ENCODE measurements around the gene POU2F1. TPM values are rescaled to one million over a fixed set of nuclear protein-coding genes. Genes with fewer than 3 reads are reported as not detected.

Gene POU2F1
- total RNA-seq, 1 experiment from 2014 or later = 11.6 TPM

DNA sequence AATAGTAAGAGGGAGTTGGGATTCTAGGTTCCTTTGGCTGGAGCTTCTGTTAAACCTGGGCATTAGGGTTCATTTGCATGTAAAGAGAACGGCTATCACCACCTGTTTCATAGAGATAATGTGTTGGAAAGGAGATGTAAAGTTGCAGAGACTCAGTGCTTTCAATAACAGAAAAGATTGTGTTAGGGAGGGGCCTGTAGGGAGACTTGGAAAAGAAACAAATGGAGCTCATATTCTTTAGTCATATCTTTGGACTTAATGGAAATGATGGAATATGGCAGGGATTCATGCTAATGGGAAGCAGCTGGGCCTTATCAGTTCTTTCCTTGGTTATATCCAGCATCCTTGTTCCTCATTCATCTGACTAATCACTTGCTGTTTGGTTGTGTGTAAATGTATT lies 152.7 kb downstream of the POU2F1 start:
- no peak overlapping the region for H3K4me3 Mint-ChIP-seq (ENCODE audit: unreplicated experiment)
- TF ChIP-seq, protein P1, sequence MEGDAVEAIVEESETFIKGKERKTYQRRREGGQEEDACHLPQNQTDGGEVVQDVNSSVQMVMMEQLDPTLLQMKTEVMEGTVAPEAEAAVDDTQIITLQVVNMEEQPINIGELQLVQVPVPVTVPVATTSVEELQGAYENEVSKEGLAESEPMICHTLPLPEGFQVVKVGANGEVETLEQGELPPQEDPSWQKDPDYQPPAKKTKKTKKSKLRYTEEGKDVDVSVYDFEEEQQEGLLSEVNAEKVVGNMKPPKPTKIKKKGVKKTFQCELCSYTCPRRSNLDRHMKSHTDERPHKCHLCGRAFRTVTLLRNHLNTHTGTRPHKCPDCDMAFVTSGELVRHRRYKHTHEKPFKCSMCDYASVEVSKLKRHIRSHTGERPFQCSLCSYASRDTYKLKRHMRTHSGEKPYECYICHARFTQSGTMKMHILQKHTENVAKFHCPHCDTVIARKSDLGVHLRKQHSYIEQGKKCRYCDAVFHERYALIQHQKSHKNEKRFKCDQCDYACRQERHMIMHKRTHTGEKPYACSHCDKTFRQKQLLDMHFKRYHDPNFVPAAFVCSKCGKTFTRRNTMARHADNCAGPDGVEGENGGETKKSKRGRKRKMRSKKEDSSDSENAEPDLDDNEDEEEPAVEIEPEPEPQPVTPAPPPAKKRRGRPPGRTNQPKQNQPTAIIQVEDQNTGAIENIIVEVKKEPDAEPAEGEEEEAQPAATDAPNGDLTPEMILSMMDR (IDR thresholded peaks at IDR 0.05; ENCODE audit: unreplicated experiment) = no peak
- intact Hi-C loops (cut with micrococcal nuclease) = no loop called here
- no peaks in the 10 kb centered on the region for H3K4me1 Mint-ChIP-seq (ENCODE audit: insufficient read depth, unreplicated experiment)
- BruUV-seq (replicated peaks) = no TSS peak
- CTCF ChIA-PET = interaction anchor here (0.6 to 2.3 kb wide), 7 partner anchors 21 to 860 kb away, joined by 3 to 9 read pairs (median 5); partner anchors contain the start of gene POU2F1
- no peak overlapping the region for H3K27ac Mint-ChIP-seq (ENCODE audit: low read depth, unreplicated experiment)
- POLR2A ChIA-PET = interaction anchor here (0.5 to 0.6 kb wide), 2 partner anchors 151 to 174 kb away, joined by 3 to 4 read pairs; no protein-coding TSS in a partner anchor
- no peak for DNase-seq (ENCODE audit: unreplicated experiment)
- H3K27me3 Mint-ChIP-seq (ENCODE audit: insufficient read depth, unreplicated experiment) = no peaks in the 10 kb centered on the region
- H3K36me3 Mint-ChIP-seq (ENCODE audit: insufficient read depth, unreplicated experiment) = peaks cover 16% of the 10 kb centered on the region
- H3K9me3 Mint-ChIP-seq (ENCODE audit: unreplicated experiment) = no peaks in the 10 kb centered on the region

- DNase-seq (ENCODE audit: unreplicated experiment) = no peak
- Mint-ChIP-seq H3K27me3 (ENCODE audit: insufficient read depth, unreplicated experiment) (no peaks in the 10 kb centered on the region), H3K27ac (ENCODE audit: low read depth, unreplicated experiment) (no peak overlapping the region)
Measured at GRCh38 chr1:167373986-167374385, 153.3 kb downstream of the POU2F1 start.

DNA sequence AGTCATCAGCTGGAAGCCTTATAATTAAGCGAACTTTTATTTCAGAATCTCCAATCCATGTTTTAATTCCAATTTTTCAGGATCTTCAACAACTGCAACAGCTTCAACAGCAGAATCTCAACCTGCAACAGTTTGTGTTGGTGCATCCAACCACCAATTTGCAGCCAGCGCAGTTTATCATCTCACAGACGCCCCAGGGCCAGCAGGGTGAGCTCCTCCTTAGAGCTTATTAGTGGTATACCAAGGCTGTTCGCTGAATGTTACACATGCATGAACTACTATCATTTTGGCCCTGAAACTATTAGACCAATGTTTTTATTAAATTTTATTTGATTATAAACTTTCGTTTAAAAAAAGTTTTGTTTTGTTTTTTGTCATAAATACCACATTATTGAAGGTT lies 155.3 kb downstream of the POU2F1 start:
- no TSS peak for BruUV-seq (replicated peaks)
- Mint-ChIP-seq H3K9me3 (ENCODE audit: unreplicated experiment) (no peaks in the 10 kb centered on the region), H3K27ac (ENCODE audit: low read depth, unreplicated experiment) (no peak overlapping the region), H3K4me3 (ENCODE audit: unreplicated experiment) (no peak overlapping the region), H3K4me1 (ENCODE audit: insufficient read depth, unreplicated experiment) (no peaks in the 10 kb centered on the region), H3K27me3 (ENCODE audit: insufficient read depth, unreplicated experiment) (no peaks in the 10 kb centered on the region), H3K36me3 (ENCODE audit: insufficient read depth, unreplicated experiment) (peaks cover 10% of the 10 kb centered on the region)
- DNase-seq (ENCODE audit: unreplicated experiment) = no peak
- intact Hi-C loops (cut with micrococcal nuclease) = no loop called here
- ChIA-PET POLR2A (interaction anchor here (0.6 to 1.1 kb wide), 3 partner anchors 46 to 129 kb away, joined by 3 to 4 read pairs (median 3); no protein-coding TSS in a partner anchor), CTCF (interaction anchor here (0.6 to 1.3 kb wide), 3 partner anchors 13 to 151 kb away, joined by 3 read pairs; no protein-coding TSS in a partner anchor)
- TF ChIP-seq, protein P1 (IDR thresholded peaks at IDR 0.05; ENCODE audit: unreplicated experiment) = no peak

More at GRCh38 chr1:167373986-167374385, 153.3 kb downstream of the POU2F1 start:
- BruUV-seq (replicated peaks) = no TSS peak
- Mint-ChIP-seq H3K9me3 (ENCODE audit: unreplicated experiment) (no peaks in the 10 kb centered on the region), H3K4me3 (ENCODE audit: unreplicated experiment) (no peak overlapping the region), H3K4me1 (ENCODE audit: insufficient read depth, unreplicated experiment) (no peaks in the 10 kb centered on the region), H3K36me3 (ENCODE audit: insufficient read depth, unreplicated experiment) (peaks cover 13% of the 10 kb centered on the region)
- ChIA-PET CTCF (interaction anchor here (0.6 to 2.3 kb wide), 7 partner anchors 22 to 464 kb away, joined by 3 to 9 read pairs (median 4); partner anchors contain the start of gene POU2F1), POLR2A (interaction anchor here (0.8 to 1.4 kb wide), 3 partner anchors 12 to 77 kb away, joined by 3 read pairs; no protein-coding TSS in a partner anchor)
- TF ChIP-seq, protein P1 (IDR thresholded peaks at IDR 0.05; ENCODE audit: unreplicated experiment) = no peak
- intact Hi-C loops (cut with micrococcal nuclease) = no loop called here

- DNase-seq (ENCODE audit: unreplicated experiment) = no peak
- POLR2A ChIA-PET = no interaction called here
- CTCF ChIA-PET = interaction anchor here (0.5 to 3.0 kb wide), 5 partner anchors 15 to 476 kb away, joined by 3 to 16 read pairs (median 4); no protein-coding TSS in a partner anchor
- no peaks in the 10 kb centered on the region for H3K27me3 Mint-ChIP-seq (ENCODE audit: insufficient read depth, unreplicated experiment)
- intact Hi-C loops (cut with micrococcal nuclease) = no loop called here
- H3K9me3 Mint-ChIP-seq (ENCODE audit: unreplicated experiment) = no peaks in the 10 kb centered on the region
- H3K4me3 Mint-ChIP-seq (ENCODE audit: unreplicated experiment) = no peak overlapping the region
- H3K27ac Mint-ChIP-seq (ENCODE audit: low read depth, unreplicated experiment) = no peak overlapping the region
- H3K4me1 Mint-ChIP-seq (ENCODE audit: insufficient read depth, unreplicated experiment) = no peaks in the 10 kb centered on the region
- TF ChIP-seq, protein P1 (IDR thresholded peaks at IDR 0.05; ENCODE audit: unreplicated experiment) = no peak
- peaks cover 17% of the 10 kb centered on the region for H3K36me3 Mint-ChIP-seq (ENCODE audit: insufficient read depth, unreplicated experiment)
- no TSS peak for BruUV-seq (replicated peaks)
Measured at GRCh38 chr1:167387251-167387910, 166.7 kb downstream of the POU2F1 start.
